Measurements from ENCODE around the gene RPL29. TPM values are rescaled to one million over a fixed set of nuclear protein-coding genes. Genes with fewer than 3 reads are reported as not detected.

Gene RPL29
- total and polyA plus RNA-seq, 2 of the 4 experiments (the other 2 are of a cell fraction), result 2,081 to 2,126 TPM

GRCh38 chr3:51945031-51945840 lies 50.5 kb downstream of the RPL29 start:
- Histone ChIP-seq H3K27me3 (ENCODE audit: control insufficient read depth, insufficient read depth, low read length) (no peaks in the 10 kb centered on the region), H3K9ac (ENCODE audit: low read depth, low read length) (no peak overlapping the region), H3K4me2 (ENCODE audit: low read depth, low read length) (no peak overlapping the region), H2AFZ (replicated peaks; ENCODE audit: low read length, poor library complexity) (no peak overlapping the region), H4K8ac (ENCODE audit: low read depth in 2 of 2, low read length in 2 of 2) (no peak overlapping the region), H3K56ac (ENCODE audit: extremely low read depth, insufficient read depth, low read length) (no peak overlapping the region), H3K4me3 (ENCODE audit: insufficient read depth, low read depth, low read length) (no peak overlapping the region), H4K20me1 (ENCODE audit: insufficient read depth, low read length) (peaks cover 9% of the 10 kb centered on the region), H3K4me1 (ENCODE audit: control insufficient read depth, insufficient read depth, low read length) (peaks cover 13% of the 10 kb centered on the region), H3K9me3 (ENCODE audit: control insufficient read depth, insufficient read depth, low read length) (no peaks in the 10 kb centered on the region), H3K4ac (ENCODE audit: low read depth, low read length) (no peak overlapping the region), H3K23ac (ENCODE audit: low read depth, low read length) (no peak overlapping the region), H4K5ac (ENCODE audit: low read depth, low read length) (no peak overlapping the region), H2BK15ac (ENCODE audit: low read depth, low read length) (no peak overlapping the region), H3K27ac (ENCODE audit: insufficient read depth, low read length) (no peak overlapping the region), H3K79me1 (ENCODE audit: low read depth in 1 of 2, low read length in 2 of 2) (peaks cover 16 to 25% of the 10 kb centered on the region in 2 experiments; a peak in 3 of 4 replicates), H3K9me1 (ENCODE audit: insufficient read depth, low read length) (peaks cover 12% of the 10 kb centered on the region), H2BK5ac (ENCODE audit: low read depth, low read length, poor library complexity, severe bottlenecking) (no peak overlapping the region), H3K14ac (replicated peaks; ENCODE audit: low read depth, low read length) (no peak overlapping the region), H3K36me3 (ENCODE audit: control insufficient read depth, insufficient read depth, low read length) (peaks cover 2% of the 10 kb centered on the region; the same call in 1 of the 2 replicates), H2BK120ac (ENCODE audit: low read depth, low read length) (no peak overlapping the region), H2BK20ac (ENCODE audit: low read depth, low read length) (no peak overlapping the region), H4K91ac (ENCODE audit: insufficient read depth, low read depth, low read length) (no peak overlapping the region), H3K18ac (ENCODE audit: low read depth, low read length) (no peak overlapping the region), H2AK5ac (ENCODE audit: low read depth, low read length) (no peak overlapping the region), H2AK9ac (replicated peaks; ENCODE audit: low read depth, low read length, poor library complexity) (no peak overlapping the region)
- in situ Hi-C loops (cut with MboI; ENCODE audit: low sequenced_read_pairs) (loop anchor here (25.0 kb wide), 1 partner anchor 558 kb away; the partner anchor contains the start of genes MANF and RBM15B), intact Hi-C loops (cut with micrococcal nuclease) (no loop called here), dilution Hi-C loops (cut with HindIII; ENCODE audit: low sequenced_read_pairs, unreplicated experiment) (no loop called here)
- TF ChIP-seq RCOR1 (IDR thresholded peaks at IDR 0.05; ENCODE audit: insufficient replicate concordance, low read length), result no peak
- TF ChIP-seq MXI1 (IDR thresholded peaks at IDR 0.05; ENCODE audit: borderline replicate concordance, low read depth, low read length), result no peak
- TF ChIP-seq FOS (IDR thresholded peaks at IDR 0.05; ENCODE audit: low read depth, low read length), result no peak
- TF ChIP-seq POLR2A (IDR thresholded peaks at IDR 0.05; ENCODE audit: low read depth, low read length), result no peak
- TF ChIP-seq MAFK (IDR thresholded peaks at IDR 0.05; ENCODE audit: low read depth, low read length), result no peak
- no peak for TF ChIP-seq RAD21 (IDR thresholded peaks at IDR 0.05; ENCODE audit: low read length)
- no peak for TF ChIP-seq SMC3 (IDR thresholded peaks at IDR 0.05; ENCODE audit: low read depth, low read length)
- TF ChIP-seq CHD1 (IDR thresholded peaks at IDR 0.05; ENCODE audit: low read depth, low read length), result no peak
- no peak for TF ChIP-seq CTCF (conservative IDR thresholded peaks at IDR 0.05; ENCODE audit: low read depth, low read length)
- TF ChIP-seq BHLHE40 (IDR thresholded peaks at IDR 0.05; ENCODE audit: low read depth, low read length), result no peak
- TF ChIP-seq RFX5 (IDR thresholded peaks at IDR 0.05; ENCODE audit: low read depth, low read length), result no peak
- TF ChIP-seq, protein P1, sequence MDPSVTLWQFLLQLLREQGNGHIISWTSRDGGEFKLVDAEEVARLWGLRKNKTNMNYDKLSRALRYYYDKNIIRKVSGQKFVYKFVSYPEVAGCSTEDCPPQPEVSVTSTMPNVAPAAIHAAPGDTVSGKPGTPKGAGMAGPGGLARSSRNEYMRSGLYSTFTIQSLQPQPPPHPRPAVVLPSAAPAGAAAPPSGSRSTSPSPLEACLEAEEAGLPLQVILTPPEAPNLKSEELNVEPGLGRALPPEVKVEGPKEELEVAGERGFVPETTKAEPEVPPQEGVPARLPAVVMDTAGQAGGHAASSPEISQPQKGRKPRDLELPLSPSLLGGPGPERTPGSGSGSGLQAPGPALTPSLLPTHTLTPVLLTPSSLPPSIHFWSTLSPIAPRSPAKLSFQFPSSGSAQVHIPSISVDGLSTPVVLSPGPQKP (IDR thresholded peaks at IDR 0.05; ENCODE audit: borderline replicate concordance, low read depth, low read length), result no peak
- no peak for DNase-seq
- ChIA-PET POLR2A (ENCODE audit: unreplicated experiment) (no interaction called here), CTCF (no interaction called here)
- 81% methylated on average over 8 of the region's 18 CpGs; no CpG with 5 or more reads in 1 of the 2 experiments for WGBS, 2 experiments (ENCODE audit: extremely low coverage in 2 of 2, insufficient read length in 1 of 2)
- BruUV-seq (replicated peaks), result no TSS peak
- no peak for ATAC-seq (ENCODE audit: low read depth)

Measured in IMR-90 (cell line).